Astrocyte of the hippocampus (primary cell): Measurements from ENCODE around the gene HMGB2.
A peak's percentile ranks its signal among the peaks of the same experiment; 100 is the strongest.

Source experiments
- DNase-seq: peaks from one replicate; pipeline ENCODE4 v3.0.0; 2011; ENCODE audit warnings: low read depth, low spot score

The HMGB2 gene

DNA sequence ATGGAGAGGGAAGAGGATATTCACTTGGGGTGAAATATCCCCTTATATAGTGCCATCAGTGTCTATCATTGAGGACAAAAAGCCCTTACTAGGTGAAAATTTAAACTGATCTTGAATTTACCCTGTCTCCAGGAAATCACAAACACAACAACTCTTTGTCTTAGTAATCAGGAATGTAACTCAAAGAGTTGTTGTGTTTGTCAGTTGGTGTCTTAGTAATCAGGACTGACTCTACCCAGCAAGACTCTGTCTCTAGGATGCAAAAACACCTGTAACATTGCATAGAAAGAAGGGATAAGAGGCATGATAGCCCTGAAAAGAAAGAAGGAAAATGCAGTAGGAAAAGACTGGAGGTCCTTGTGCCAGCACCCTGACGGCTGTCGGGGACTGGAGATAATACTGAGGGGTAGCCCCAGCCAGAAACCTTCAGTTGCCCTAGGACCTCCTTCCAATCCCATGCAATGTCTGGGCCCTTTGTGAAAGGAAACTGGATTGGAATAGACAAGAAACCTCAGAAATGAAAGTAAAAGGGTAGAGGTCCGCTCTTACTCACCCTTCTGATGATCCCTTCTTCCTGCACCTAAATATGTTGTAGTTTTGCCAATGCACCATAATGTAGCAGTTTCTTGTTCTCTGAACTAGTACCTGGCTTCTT is 45.3 kb downstream of the HMGB2 start:
- no peak for DNase-seq

DNA sequence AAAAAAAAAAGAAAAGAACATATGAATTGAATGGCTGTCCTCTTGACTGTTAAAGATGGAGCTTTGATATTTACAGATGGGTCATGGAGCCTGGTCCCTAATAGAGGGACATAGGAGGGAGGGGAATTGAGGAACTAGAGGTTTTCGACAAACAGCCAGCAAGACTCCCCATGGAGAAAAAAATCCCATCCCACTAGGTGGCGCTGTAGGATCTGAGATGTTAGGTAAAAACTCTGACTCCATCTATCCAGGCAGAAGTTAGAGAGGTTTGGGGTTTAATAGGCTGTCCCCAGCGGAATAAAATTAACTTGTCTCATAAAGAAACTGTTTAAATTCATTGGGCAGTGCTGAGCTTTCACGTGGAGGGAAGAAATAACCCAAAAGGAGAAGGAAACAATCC is 45.9 kb downstream of the HMGB2 start:
- peak; percentile 34 for DNase-seq

DNA sequence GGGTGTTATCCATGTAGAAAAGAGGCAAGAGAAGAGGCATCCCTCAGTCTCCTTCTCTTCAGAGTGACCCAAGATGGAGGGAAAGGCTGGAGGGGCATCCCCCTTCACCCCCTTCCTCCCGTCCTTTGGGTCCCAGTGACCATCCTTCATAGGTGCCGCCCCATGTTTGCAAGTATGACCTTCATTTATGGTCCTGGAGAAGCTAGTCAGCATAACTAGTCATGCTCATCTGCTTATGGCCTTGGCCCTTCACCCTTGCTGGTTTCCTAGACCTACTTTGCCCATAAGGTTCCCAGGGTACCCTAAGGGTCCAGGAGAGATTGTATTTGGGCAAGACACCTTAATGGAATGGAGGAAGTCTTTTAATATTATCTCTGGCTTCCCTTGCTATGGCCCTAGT is 46.7 kb downstream of the HMGB2 start:
- DNase-seq: no peak

DNA sequence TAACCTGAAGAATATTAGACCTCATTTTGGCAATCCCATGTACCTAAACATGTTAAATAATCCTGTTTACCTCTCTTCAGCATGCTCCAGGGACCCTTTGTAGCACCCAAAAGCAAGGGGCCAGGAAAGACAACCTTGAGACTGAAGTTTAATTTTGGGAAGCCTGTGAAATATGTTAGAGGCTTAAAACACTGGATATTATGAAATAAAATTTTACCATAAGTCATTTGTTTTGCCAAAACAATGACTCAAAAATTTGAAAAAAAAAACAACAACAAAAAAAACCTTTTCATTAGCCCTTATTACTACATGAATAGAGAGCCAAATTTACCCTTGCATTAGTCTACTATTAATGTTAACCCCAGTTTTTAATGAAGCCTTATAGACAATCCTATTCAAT is 49.7 kb downstream of the HMGB2 start:
- DNase-seq: no peak

DNA sequence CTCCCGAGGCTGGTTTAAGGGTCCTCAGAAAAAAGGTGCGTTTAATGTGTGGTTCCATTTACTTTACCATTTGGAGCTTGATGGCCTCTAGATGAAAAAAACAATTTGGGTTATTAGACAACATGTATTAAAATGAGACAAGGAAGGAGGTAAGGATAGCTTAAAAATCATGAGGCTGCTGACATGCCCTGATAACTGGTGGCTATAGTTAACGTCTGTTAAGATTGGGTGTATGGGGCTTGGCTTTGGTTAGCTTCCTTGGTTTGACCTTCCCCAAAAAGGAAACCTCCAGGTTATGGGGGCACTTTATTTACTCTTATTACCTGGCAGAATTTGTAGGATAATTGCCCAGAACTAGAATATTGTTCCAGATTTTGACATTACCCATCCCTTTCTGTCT is 51.5 kb downstream of the HMGB2 start:
- DNase-seq: no peak

DNA sequence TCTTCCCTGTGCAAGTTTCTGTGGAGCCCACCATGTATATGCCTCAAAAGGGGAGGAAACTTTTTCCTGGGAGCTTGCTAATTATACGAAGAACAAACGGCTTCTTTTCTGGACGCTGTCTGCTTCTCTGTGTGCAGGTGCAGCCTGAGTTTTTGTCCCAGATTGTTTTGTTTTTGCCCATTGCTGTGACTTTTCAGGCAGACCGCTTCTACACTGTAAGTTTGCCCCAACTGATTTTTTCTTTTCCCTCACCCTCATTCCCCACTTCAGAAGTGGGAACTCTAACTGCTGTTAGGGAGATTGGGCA is 51.9 kb downstream of the HMGB2 start:
- no peak for DNase-seq

DNA sequence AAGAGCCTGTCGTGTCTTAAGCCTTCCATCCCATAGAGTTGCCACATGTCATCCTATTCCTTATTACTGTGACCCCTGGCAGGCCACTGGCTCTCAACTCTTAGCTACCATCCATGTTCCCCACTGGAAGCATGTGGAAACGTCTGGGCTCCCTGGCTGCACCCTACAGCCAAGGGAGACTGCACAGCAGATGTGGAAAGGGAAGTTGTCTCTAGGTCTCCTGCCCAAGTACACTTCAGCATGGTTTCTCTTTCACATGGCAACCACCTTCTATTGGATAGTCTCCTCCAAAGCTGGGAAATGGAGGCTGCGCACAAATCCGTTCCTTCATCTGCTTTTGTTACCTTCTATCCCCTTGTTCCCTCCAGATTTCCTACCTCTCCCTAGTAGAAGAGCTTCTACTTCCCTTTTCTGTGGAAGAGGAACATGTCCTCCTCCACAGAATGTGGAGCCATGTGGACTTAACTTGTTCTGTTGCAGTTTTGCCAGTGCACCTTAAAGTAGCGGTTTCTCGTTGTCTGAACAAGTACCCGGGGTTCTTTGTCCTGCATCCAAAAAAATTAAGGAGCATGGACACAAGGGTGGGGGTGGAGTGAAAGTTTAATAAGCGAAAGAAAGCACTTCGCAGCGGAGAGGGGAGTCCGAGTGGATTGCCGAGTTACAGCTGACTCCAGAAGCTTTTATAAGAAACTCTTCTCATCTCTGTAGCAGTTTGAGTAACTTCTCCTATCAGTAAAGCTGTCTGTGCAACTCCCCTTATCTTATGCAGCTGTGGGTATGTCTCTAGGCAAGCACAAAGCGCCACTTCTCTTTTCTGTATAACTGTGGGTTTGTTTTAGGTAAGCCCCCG is 52.5 kb downstream of the HMGB2 start:
- peak; percentile 9 for DNase-seq
